C4-2B (cell line): ENCODE results near the gene PHOX2B.
"Not testable (repeated sequence)": the region's sequence is repeated elsewhere in the genome, so short reads cannot be mapped to it uniquely, and the experiment has no call there.

Experiments
- H3K27ac ChIP-seq: fragments of 450-650 bp; 2 replicates; pipeline ENCODE4 v1.5.1; 2017
- CTCF ChIP-seq: fragments of 450-650 bp; conservative IDR thresholded peaks from 2 replicates; pipeline ENCODE4 v1.5.1; 2017; ENCODE audit warnings: mild to moderate bottlenecking
- ZFX ChIP-seq: fragments of 450-650 bp; IDR thresholded peaks from 2 replicates; pipeline ENCODE4 v1.6.1; 2017

The PHOX2B gene

DNA sequence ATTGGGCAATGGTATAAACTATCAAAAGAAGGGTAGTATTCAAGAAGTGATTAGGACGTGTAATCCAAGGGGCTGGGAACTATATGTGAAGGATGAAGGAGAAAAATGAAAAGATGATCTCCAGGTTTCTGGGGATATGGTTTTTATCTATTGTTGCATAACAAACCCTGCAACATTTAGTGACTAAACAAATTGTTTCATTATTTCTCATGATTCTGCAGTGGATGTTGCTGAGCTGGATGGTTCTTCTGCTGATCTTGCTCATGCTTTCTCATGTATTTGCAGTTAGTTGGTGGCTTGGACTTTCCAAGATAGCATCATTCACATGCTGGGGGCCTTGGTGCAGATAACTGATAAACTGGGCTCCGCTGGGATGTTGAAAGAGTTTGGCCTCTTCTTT is 29.1 kb downstream of the PHOX2B start:
- no peak for TF ChIP-seq ZFX
- no peak for TF ChIP-seq CTCF
- H3K27ac ChIP-seq = no peak overlapping the region

DNA sequence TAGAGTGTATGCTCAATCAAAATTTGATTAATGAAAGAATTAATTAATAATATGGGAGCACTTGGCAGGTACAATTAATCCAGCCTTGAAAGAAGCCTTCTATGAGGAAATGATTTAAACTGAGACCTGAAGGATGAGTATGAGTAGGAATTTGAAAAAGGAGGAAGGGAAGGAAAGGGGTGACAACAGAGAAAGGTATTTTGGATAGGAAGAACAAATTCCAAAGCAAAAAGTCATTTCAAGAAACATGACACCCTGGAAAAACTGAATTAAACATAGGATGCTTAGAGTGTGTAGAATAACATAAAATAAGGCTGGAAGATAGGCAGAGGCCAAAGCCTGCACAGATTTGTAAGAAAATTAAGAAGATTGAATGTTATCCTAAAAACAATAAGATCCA is 29.6 kb downstream of the PHOX2B start:
- TF ChIP-seq CTCF (no peak), ZFX (no peak)
- H3K27ac ChIP-seq = no peak overlapping the region

GRCh38 chr4:41715155-41715554 is 33.4 kb downstream of the PHOX2B start:
- no peak overlapping the region for H3K27ac ChIP-seq
- TF ChIP-seq CTCF = no peak
- no peak for TF ChIP-seq ZFX

DNA sequence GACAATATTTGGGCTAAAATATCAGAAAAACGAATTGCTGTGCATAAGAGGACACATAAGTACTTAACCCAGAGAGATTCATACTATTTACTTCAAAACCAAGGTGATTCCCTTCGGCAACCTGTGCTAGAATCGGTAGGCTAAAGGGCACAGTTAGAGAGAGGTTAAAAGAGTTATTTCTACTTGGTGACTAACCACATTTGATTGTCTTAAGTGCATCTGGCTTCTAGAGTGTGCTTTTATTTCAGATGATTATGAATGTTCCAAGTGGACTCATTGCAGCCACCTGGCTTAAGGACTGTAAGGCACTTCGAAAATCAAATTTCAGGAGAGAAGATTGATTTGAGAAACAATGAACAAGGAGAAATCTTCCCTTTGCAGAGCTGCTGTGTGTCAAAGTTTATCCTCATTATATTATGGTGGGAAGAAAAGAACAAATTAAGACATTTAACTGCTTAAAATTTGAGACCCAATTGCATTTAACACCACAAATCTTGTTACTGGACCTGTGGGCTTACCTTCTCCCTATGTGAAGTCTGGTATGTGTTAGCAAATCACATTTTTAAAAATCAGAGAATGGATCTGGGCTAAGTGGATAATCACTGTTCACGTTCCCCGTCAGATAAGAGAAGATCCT is 34.0 kb downstream of the PHOX2B start:
- TF ChIP-seq CTCF = no peak
- H3K27ac ChIP-seq = no peak overlapping the region

GRCh38 chr4:41713768-41714167 is 34.8 kb downstream of the PHOX2B start:
- TF ChIP-seq CTCF (no peak), ZFX (no peak)
- no peak overlapping the region for H3K27ac ChIP-seq

DNA sequence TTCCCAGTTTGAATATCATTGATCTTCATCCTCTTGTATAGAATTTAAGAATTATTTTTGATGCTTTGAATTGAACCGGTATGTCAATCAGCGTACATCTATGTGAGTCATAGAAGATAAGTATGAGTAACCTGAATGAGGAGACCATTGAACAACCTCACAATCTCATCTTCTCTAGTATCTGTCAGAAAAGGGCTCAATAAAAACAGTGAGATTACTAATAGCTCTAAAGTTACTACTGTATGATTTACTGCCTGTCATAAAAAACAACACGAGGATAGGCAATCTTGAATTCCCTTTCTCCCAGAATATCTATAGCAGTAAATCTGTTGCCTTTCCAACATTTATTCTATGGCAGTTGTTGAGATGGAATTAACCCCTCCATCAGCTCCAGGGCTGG is 36.1 kb downstream of the PHOX2B start:
- TF ChIP-seq CTCF = no peak
- no peak for TF ChIP-seq ZFX
- no peak overlapping the region for H3K27ac ChIP-seq

DNA sequence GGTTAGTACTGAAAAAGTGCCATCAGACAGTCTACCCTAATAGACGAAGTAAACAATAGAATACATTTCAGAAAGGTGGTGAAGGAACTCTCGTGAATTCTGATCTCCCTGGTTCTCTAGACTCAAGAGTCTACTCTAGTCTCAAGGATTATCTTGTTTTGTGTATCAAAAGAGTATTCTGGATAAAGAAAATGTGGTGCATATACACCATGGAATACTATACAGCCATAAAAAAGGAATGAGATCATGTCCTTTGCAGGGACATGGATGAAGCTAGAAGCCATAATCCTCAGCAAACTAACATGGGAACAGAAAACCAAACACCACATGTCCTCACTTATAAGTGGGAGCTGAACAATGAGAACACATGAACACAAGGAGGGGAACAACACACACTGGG is 36.9 kb downstream of the PHOX2B start:
- not testable (repeated sequence) for H3K27ac ChIP-seq

DNA sequence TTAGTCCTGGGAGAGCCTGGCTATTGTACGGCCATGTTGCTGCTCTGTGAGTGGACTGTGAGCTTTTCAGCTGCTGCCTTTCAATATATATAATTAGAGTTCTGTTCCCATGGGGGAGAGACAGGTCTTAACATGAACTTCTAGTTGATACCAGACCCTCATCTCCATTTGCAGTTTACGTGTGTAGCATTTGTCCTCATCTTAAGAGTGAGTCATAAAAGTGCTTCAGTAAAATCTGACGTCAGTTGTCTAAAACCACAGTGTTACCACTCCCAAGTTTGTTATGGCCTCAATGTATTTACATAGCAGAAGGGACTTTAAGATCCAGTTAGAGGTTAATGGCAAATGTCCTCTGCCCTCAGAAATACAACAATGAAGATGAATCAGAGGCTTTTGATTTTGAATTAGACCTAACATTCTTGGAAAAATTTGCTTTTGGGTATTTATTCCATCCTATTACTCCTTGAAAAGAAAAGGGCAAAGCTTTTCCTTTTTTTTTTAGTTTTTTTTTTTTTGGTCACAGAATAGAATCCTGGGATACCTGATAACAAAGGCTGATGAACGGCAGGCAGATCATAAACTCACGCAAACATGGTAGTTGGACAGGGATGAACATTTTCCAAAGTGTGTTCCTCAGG is 38.6 kb downstream of the PHOX2B start:
- TF ChIP-seq CTCF (no peak), ZFX (no peak)
- no peak overlapping the region for H3K27ac ChIP-seq
